Stimulated activated CD4-positive, alpha-beta T cell treated with anti-CD3 and anti-CD28 coated beads, Interleukin-15, amount 100 ng/mL, for 24 hours (primary cell): ENCODE results near the gene FAAP20.

ENCODE experiments used
- DNase-seq: peaks from one replicate; pipeline ENCODE4 v3.0.0-alpha.2; 2020

Gene FAAP20

GRCh38 chr1:2176615-2177014 lies 18.0 kb downstream of the FAAP20 start:
- no peak for DNase-seq

DNA sequence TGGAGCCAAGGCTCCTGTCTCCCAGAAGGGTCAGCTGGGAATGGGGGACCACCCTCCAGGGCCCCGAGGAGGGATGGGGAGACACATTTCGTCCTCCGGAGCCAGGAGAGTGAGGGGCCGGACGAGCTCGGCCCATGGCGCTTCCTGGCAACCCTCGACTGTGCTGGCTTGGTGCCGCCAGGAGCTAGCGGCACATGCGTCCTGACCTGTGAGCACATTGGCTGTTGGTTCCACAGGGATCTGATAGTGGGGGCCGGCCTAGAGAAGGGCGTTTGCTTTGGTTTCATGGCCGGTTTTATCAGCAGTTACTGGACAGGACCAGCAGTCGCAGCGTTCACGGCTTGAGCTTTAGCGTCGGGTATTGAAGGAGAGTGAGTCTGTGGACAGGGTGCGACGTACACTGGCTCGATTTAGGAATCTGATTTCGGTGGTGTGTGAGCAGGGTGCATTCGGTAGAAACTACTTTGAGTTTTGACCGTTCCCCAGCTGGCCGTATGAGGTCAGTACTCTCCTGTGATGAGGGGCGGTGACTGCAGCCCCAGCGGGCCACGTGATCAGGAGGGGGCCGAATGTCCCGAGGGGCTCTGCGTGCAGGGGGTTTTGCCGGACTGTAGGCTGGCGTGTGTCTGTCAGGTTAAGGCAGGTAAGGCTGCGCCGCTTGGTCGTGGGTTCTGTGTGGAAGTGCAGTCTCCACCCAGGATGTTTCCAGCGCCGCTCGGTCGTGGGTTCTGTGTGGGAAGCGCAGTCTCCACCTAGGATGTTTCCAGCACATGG lies 18.7 kb downstream of the FAAP20 start:
- DNase-seq = no peak

DNA sequence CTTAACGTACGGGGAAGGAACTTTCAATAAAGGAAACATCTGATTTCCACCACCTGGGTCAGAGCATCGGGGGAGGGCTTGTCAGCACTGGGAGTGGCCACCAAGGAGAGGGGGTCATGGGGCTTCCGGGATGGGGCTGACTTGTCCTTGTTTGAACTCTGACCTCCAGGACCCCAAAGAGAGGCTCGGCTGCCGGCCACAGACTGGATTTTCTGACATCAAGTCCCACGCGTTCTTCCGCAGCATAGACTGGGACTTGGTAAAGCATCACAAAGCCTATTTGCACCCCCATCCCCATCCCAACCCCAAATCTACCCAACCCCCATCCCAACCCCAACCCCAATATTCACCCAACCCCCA lies 19.5 kb downstream of the FAAP20 start:
- DNase-seq = no peak

DNA sequence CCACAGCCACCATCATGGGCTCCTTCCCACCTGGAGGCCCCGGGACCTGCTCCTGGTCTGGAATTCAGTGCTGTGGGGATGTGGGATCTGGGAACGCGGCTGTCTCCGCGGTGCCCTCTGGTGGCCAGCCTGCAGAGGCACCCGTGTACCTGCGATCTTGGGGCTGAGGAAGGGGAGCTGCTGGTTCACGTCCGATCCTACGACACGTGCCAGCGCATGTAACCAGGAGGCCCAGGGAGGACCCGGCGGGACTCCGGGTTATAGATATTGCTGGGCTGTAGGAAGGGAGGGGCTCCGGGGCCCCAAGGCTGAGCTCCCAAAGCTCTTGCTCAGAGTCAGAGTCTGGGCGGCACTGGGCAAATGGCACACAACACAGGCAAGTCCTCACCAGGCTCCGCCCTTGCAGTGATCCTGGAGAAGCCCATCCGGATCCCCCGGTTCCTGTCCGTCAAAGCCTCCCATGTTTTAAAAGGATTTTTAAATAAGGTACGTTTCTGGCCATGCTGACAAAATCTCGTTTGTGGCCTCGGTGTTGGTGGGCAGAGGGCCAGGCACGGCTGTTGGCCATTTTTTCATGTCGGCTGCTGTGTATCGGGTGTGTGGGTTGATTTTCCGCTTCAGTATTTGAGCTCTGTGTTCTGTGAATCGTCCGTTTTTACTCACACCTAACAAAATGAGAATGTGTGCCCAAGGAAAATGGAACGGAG lies 20.1 kb downstream of the FAAP20 start:
- DNase-seq = peak; percentile 62

DNA sequence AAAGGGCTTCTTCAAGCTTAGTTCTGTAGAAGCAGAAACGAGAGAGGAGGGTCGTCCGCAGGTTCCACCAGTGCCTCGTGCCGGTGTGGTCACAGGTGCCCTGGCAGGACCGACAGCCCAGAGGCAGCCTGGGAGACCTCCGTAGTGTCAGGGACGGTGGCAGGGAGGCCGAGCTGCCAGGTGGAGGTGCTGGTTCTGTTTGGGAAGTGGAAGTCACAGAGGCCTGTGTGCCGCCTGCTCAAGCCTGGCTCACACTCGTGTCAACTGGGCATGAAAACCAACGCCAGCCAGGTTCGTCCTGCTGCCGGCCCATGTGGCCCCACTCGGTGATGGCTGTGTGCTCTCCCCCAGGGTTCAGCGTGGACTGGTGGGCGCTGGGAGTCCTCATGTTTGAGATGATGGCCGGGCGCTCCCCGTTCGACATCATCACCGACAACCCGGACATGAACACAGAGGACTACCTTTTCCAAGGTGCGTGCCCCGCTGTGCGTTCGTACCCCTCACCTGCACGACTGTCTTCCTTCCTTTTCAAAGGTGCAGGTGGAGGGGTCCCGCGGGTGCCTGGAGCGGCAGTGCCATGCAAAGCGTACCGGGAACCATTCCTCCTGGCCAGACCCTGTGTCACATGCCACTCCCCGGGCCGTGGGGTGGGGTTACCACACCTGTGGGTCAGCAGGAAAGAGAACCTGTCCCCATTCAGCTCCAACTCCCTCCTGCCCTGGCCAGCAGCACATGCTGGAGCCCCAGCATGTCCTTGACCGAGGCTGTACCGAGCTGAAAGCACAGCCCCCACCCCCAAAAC lies 20.8 kb downstream of the FAAP20 start:
- no peak for DNase-seq

GRCh38 chr1:2172551-2173146 lies 21.9 kb downstream of the FAAP20 start:
- DNase-seq = no peak

DNA sequence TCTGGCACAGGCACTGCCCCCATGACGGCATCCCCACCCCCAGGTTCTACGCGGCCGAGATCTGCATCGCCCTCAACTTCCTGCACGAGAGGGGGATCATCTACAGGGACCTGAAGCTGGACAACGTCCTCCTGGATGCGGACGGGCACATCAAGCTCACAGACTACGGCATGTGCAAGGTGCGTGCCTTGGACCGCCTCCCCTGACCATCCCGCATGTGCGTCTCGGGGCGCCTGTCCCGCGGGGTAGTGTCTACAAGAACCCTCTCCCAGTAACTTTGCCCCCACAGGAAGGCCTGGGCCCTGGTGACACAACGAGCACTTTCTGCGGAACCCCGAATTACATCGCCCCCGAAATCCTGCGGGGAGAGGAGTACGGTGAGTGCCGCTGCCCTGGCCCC lies 22.6 kb downstream of the FAAP20 start:
- DNase-seq = no peak

DNA sequence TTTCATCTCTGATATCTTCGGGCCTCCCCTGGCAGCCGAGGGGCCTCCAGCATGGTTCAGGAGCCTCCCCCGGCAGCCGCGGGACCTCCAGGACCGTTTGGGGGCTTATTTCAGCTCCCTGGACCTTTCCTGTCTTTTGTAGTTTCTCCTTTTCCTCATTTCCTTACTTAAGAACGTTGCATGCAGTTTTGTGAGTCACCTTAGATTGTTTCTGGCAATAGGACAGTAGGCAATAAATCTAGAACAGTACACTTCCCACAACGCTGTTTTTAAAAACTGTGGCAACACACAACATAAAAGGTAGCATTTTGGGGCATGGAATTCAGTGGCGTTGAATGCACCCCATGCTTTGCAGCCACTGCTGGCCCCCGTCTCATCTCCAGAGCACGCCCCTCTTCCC lies 24.4 kb downstream of the FAAP20 start:
- DNase-seq = no peak

DNA sequence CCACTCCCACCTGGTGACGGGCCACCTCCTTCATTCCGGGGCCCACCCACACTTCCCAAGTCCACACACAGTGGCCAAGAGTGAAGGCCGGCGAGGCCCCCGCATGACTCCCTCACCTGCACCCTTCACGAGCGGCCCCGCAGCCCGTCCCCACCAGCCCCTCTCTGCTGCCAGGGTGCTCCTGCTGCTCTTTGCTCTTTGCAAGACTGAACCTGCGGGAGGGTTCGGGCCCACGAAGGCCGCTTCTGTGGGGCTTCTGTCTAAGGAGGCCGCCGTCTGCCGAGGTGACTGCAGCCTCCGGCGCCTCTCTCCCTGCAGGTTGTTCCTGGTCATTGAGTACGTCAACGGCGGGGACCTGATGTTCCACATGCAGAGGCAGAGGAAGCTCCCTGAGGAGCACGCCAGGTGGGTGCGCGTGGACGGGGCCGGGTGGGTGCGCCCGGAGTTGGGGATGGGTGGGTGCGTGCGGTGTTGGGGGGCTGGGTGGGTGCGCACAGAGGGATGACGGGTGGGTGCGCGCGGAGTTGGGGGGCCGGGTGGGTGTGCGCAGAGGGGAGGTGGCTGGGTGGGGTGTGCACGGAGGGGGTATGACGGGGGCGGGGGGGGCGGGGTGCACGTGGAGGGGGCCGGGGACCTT lies 25.3 kb downstream of the FAAP20 start:
- no peak for DNase-seq

- DNase-seq = no peak
These were observed 26.0 kb downstream of the FAAP20 start for GRCh38 chr1:2168535-2168934.

GRCh38 chr1:2168090-2168489 lies 26.5 kb downstream of the FAAP20 start:
- DNase-seq = no peak

- DNase-seq = no peak
These were observed 27.9 kb downstream of the FAAP20 start for GRCh38 chr1:2166695-2167094.

- no peak for DNase-seq
These were observed 28.3 kb downstream of the FAAP20 start for GRCh38 chr1:2166254-2166653.

DNA sequence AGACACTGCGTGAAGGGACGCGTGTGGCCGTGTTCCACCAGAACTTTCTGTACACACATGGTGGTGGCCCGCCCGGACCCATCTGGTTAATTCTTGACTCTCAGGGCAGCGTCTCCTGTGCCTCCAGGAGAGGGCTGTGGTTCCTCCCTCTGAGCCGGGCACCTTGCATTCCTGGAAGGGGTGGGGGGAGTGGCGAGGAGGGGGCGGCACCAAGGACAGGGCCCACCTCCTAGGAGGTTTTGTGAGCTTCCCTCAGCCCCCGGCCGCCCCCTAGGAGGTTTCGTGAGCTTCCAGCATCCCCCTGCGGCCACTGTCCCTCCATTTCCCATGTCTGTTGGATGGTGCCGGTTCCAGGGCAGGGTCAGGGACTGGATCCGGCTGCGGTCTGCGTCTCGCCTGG lies 28.9 kb downstream of the FAAP20 start:
- DNase-seq = no peak

DNA sequence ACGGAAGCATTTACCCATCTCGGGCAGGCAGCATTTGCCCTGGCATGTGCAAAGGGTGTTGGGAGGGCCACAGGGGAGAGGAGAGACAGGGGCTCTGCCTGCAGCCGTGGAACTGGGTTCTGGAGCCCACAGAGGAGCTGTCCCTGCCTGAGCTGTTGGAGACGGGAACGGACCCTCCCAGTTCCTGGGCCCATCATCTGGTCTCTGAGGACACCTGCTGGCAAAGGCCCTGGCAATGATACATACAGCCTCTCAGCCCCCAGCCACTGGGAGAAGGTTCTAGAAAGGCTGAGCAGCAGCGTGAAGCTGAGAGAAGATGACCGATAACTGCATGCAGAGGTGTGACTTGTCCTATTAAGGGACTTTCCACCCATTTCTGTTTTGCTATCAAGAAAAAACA lies 31.4 kb downstream of the FAAP20 start:
- DNase-seq = no peak

DNA sequence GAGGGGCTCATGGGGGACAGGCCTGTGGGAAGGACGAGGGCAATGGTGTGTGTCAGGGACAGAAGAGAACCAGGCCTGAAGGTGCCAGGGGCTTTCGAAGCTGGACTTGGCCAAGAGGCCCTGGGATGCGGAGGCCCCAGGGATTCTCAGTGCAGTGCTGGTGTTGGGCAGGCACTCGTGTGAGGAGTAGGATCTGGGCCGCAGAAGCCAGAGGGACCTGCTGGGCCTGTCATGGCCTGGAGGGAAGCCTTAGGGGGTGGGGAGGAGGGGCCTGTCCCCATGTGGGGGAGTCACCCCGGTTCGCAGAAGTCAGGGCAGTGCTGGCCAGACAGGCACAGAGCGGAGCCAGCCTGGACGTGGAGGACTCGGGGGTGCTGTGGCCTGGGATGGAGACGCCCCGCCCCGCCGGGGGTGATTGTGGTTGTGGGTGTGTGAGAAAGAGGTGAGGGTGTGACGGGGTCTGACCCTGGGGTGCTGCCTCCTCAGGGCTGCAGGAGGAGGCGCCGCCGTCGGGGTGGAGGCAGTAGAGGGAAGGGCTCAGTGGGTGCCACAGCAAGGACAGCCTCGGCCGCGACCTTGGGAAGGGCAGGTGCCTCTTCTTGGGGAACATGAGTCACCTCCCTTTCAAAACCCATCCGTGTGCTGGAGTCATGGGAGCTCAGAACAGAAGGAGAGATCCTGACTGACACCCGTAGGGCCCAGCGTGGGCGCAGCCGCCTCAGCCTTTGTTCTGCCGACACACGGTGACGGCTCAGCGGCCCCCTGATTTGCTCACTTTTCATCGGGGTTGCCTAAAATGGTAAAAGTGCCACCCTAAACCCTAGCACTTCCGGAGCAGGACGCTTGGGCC lies 33.9 kb downstream of the FAAP20 start:
- DNase-seq = no peak

- DNase-seq = no peak
These were observed 35.4 kb downstream of the FAAP20 start for GRCh38 chr1:2159124-2159523.

DNA sequence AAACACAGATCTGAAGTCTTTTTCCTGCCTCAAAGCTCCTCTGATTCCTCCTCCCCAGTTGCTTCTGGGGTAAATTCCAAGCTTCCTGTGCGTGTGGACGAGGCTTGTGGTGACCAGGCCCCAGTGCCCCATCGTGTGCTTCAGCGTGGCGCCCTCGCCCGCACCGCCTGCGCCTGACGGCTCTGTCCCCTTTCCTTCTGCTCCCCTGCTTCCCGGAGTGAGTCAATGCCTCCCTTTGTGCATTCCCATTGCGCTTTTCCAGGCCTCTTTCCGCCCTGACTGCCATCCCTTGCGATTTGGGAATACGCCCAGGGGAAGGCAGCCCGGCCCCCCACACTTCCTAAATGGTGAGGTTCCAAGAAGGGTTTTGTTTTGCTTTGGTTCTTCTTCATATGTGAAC lies 36.3 kb downstream of the FAAP20 start:
- no peak for DNase-seq

DNA sequence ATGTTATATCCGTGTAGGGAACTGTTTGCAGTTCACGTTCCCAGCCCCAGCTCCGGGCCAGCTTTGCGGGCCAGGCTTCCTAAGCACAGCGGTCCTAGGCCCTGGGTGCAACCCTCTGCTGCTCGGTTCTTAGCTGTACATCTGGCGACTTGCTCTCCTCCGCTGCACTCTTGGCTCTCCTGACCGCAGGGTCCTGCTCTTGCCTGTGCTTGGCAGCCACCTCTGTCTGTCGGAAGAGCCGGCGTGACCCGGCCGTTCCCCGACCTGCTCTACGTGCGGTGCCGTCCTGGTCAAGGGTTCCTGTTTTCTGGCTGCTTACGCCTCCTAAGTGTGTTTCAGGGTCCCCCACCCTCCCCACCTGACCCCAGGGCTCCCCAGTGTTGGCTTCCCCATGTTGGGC lies 36.7 kb downstream of the FAAP20 start:
- DNase-seq = no peak

- no peak for DNase-seq
These were observed 37.7 kb downstream of the FAAP20 start for GRCh38 chr1:2156866-2157265.

GRCh38 chr1:2155788-2156187 lies 38.8 kb downstream of the FAAP20 start:
- no peak for DNase-seq

DNA sequence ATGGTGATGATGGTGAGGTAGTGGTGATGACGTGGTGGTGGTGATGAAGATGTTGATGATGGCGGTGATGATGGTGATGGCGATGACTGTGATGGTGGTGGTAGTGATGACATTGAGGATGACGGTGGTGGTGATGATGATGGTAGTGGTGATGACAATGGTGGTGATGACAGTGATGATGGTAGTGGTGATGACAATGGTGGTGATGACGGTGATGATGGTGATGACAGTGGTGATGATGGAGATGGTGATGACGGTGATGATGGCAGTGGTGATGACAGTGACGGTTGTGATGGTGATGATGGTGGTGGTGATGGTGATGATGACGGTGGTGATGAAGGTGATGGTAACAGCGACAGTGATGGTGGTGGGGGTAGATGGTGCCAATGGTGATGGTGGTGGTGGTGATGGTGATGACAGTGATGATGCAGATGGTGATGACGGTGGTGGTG lies 39.4 kb downstream of the FAAP20 start:
- DNase-seq = no peak
